Motor neuron (in vitro differentiated cells): ENCODE results near the gene CNR2. TPM values are rescaled to one million over a fixed set of nuclear protein-coding genes. Genes with fewer than 3 reads are reported as not detected.

Experiments
- ATAC-seq, 8 experiments: fragments of 200-7000 bp; cut with Tn5 transposase; replicated peaks in 6 of 8; 2 replicates each; pipeline ENCODE4 v1.8.0; 2021; ENCODE audit warnings: mild to moderate bottlenecking in 8 of 8, moderate library complexity in 8 of 8
- H3K27ac ChIP-seq, 2 donors: fragments of 250-450 bp; sonication (Bioruptor Pico); 2 replicates each; pipeline ENCODE4 v1.9.0; 2021; ENCODE audit warnings: antibody characterized with exemption in 2 of 2, mild to moderate bottlenecking in 2 of 2, moderate library complexity in 1 of 2
- H3K4me1 ChIP-seq, 2 donors: fragments of 250-450 bp; sonication (Bioruptor Pico); replicated peaks in 1 of 2; 2 replicates each; pipeline ENCODE4 v1.6.1; 2021; ENCODE audit warnings: antibody characterized with exemption in 2 of 2, mild to moderate bottlenecking in 2 of 2, moderate library complexity in 1 of 2
- H3K4me3 ChIP-seq, 5 donors: fragments of 250-450 bp; sonication (Bioruptor Pico); 2 replicates each; pipeline ENCODE4 v1.9.0; 2021; ENCODE audit warnings: antibody characterized with exemption in 5 of 5, mild to moderate bottlenecking in 5 of 5, moderate library complexity in 4 of 5
- WGBS, 10 experiments: fragments of 450-650 bp; shearing (Covaris generic); methylation state at CpG; one replicate each; pipeline ENCODE4 v1.0.0; 2022; 5-methylcytosine and 5-hydroxymethylcytosine counted together
- in situ Hi-C, 9 experiments: fragments of 400-800 bp; cut with MboI; loops; one replicate each; pipeline ENCODE4 v1.15.0; 2021; ENCODE audit warnings: low sequenced_read_pairs in 9 of 9, low pct_unique_long_range_greater_than_20kb in 2 of 9; ENCODE audit not compliant: unreplicated experiment in 9 of 9
- total RNA-seq, 8 experiments: library from RNA; unstranded; fragments of 300-600 nt; gene quantifications; 2 replicates each; pipeline versions ENCODE4 v1.2.3 to v1.2.4, GENCODE V29; 2022

The CNR2 gene
- total RNA-seq, 8 experiments from 2014 or later = 0.09 to 0.57 (median 0.11) TPM; not detected in 4

GRCh38 chr1:23895993-23896392, 17.2 kb downstream of the CNR2 start:
- no peak overlapping the region for H3K27ac ChIP-seq
- in situ Hi-C loops = no loop called here
- ATAC-seq = no peak
- no peak overlapping the region for H3K4me3 ChIP-seq
- no peaks in the 10 kb centered on the region for H3K4me1 ChIP-seq
- WGBS, 10 experiments = 47 to 85% (median 60%) methylated on average over 2 to 4 of the region's 4 CpGs; no CpG with 5 or more reads in 2 of the 10 experiments

- 60 to 100% (median 88%) methylated on average over 1 to 5 of the region's 5 CpGs; no CpG with 5 or more reads in 1 of the 10 experiments for WGBS, 10 experiments
- H3K4me3 ChIP-seq = no peak overlapping the region
- in situ Hi-C loops = no loop called here
- no peak for ATAC-seq
- no peaks in the 10 kb centered on the region for H3K4me1 ChIP-seq
- H3K27ac ChIP-seq = no peak overlapping the region
These were observed 18.1 kb downstream of the CNR2 start for GRCh38 chr1:23895082-23895481.

DNA sequence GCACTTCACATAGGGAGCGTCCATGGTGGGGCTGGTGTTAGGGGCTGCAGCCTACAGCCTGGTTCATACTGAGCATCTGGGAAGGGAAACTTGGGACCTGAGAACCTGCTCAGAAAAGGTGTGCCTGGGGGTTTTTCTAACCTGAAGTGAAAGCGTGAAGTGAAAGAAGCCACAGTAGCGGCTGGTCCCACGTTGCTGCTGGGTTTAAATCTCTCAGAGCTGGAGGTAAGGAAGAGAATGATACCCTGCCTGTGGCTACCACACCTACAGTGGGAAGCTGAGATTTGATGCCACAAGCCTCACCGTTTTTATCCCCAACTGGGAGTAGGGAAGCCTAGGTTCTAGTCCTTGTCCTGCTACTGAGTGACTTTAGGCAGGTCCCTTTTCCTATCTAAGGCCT, 24.1 kb downstream of the CNR2 start:
- 0 to 86% (median 63%) methylated on average over 1 to 5 of the region's 5 CpGs; no CpG with 5 or more reads in 2 of the 10 experiments for WGBS, 10 experiments
- Histone ChIP-seq H3K4me3 (no peak overlapping the region), H3K27ac (no peak overlapping the region), H3K4me1 (no peaks in the 10 kb centered on the region)
- in situ Hi-C loops = no loop called here
- no peak for ATAC-seq

GRCh38 chr1:23885222-23885621, 27.9 kb downstream of the CNR2 start:
- no peak overlapping the region for H3K4me3 ChIP-seq
- ATAC-seq = no peak
- in situ Hi-C loops = no loop called here
- H3K4me1 ChIP-seq = no peaks in the 10 kb centered on the region
- H3K27ac ChIP-seq = no peak overlapping the region
- 60 to 100% (median 85%) methylated on average over 1 to 4 of the region's 4 CpGs; no CpG with 5 or more reads in 6 of the 10 experiments for WGBS, 10 experiments

DNA sequence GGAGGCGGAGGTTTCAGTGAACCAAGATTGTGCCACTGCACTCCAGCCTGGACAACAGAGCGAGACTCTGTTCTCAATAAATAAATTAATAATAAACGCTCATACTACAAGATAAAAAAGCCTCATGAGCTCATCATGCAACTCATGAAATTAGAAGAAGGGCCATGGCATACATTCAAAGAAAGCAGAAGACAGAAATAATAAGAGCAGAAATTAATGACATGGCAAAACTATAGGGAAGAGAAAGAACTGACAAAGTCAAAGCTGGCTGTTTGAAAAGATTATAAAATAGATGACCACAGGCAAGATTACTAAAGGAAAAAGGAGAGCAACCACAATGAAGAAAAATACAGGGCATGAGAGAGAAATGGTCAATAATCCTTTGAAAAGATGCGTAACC, 30.4 kb downstream of the CNR2 start:
- in situ Hi-C loops = no loop called here
- no peak for ATAC-seq
- no peak overlapping the region for H3K27ac ChIP-seq
- H3K4me3 ChIP-seq = no peak overlapping the region
- 50 to 88% (median 69%) methylated on average over 2 to 4 of the region's 4 CpGs for WGBS, 10 experiments
- H3K4me1 ChIP-seq = no peaks in the 10 kb centered on the region

DNA sequence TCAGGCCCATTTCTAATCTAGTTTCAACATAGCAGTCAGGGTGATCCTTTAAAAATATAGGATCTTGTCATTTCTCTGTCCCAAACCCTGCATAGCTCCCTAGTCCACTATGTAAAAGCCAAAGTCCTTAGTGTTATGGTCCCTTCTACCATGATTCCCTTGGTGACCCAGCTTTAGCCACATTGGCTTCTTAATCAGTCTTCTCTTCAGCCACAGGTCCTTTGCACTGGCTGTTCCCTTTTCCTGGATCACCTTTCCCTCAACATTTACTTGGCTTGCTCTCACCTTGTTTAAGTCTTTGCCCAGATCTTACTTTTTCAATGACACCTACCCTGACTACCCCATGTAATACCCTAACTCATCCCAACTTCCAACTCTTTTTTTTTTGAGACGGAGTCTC, 33.4 kb downstream of the CNR2 start:
- H3K4me1 ChIP-seq = no peaks in the 10 kb centered on the region
- in situ Hi-C loops = no loop called here
- no peak overlapping the region for H3K4me3 ChIP-seq
- H3K27ac ChIP-seq = no peak overlapping the region
- no peak for ATAC-seq
- 75 to 86% (median 80%) methylated on average over 1 of the region's 1 CpG; no CpG with 5 or more reads in 6 of the 10 experiments for whole genome bisulfite sequencing, 10 experiments

- Histone ChIP-seq H3K4me1 (no peaks in the 10 kb centered on the region), H3K27ac (no peak overlapping the region), H3K4me3 (no peak overlapping the region)
- no peak for ATAC-seq
- in situ Hi-C loops = no loop called here
- 0 to 82% (median 50%) methylated on average over 1 of the region's 1 CpG for WGBS, 10 experiments
These were observed 34.5 kb downstream of the CNR2 start for GRCh38 chr1:23878668-23879067.

GRCh38 chr1:23875382-23875781, 37.8 kb downstream of the CNR2 start:
- ATAC-seq = no peak
- no peak overlapping the region for H3K27ac ChIP-seq
- 40 to 66% (median 63%) methylated on average over 3 of the region's 3 CpGs; no CpG with 5 or more reads in 7 of the 10 experiments for WGBS, 10 experiments
- H3K4me1 ChIP-seq = no peaks in the 10 kb centered on the region
- H3K4me3 ChIP-seq = no peak overlapping the region
- in situ Hi-C loops = no loop called here

DNA sequence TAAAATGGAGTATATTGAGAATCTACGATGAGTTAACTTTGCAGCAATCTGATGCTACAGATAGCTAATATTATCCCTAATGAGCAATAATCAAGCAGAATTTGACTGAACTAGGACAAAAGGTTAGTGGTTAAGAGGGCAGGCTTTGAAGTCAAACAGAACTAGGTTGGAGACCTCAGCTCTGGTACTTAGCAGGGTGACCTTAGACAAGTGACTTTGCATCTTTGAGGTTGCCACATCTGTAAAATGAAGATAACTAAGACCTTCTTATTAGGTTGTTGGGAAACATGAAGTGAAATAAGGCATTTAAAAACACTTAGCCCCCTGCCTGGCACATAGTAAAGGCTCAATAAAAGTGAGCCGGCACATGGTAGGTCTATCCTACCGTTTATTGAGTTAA, 40.7 kb downstream of the CNR2 start:
- ATAC-seq = no peak
- H3K4me3 ChIP-seq = no peak overlapping the region

GRCh38 chr1:23869051-23869450, 44.1 kb downstream of the CNR2 start:
- Histone ChIP-seq H3K4me3 (no peak overlapping the region), H3K4me1 (peaks cover 4 to 6% of the 10 kb centered on the region in 2 donors), H3K27ac (no peak overlapping the region)
- ATAC-seq = no peak
- in situ Hi-C loops = no loop called here
- WGBS, 10 experiments = 7 to 100% (median 79%) methylated on average over 1 to 9 of the region's 10 CpGs; no CpG with 5 or more reads in 1 of the 10 experiments

More for the DNA sequence above, 40.7 kb downstream of the CNR2 start:
- Histone ChIP-seq H3K4me1 (peaks cover under 1 to 1% of the 10 kb centered on the region in 2 donors), H3K27ac (no peak overlapping the region)
- in situ Hi-C loops = no loop called here
- WGBS, 10 experiments = 67 to 100% (median 82%) methylated on average over 1 to 3 of the region's 3 CpGs; no CpG with 5 or more reads in 1 of the 10 experiments

GRCh38 chr1:23868557-23869016, 44.6 kb downstream of the CNR2 start:
- H3K27ac ChIP-seq = no peak overlapping the region
- peaks cover 4 to 6% of the 10 kb centered on the region in 2 donors for H3K4me1 ChIP-seq
- H3K4me3 ChIP-seq = peak overlapping the region; percentile 70 to 74 (median 73)
- WGBS, 10 experiments = 0 to 80% (median 27%) methylated on average over 1 to 16 of the region's 20 CpGs
- in situ Hi-C loops = no loop called here
- ATAC-seq = peak in 7 of 8 experiments; percentile 2 to 53 (median 18)

- peak; percentile 84 to 100 (median 100) for ATAC-seq
- in situ Hi-C loops = no loop called here
- Histone ChIP-seq H3K4me1 (peaks cover 4 to 6% of the 10 kb centered on the region in 2 donors), H3K27ac (peak within 1 kb of the TSS in 1 of 2 donors; percentile 24), H3K4me3 (peak within 1 kb of the TSS; percentile 70 to 74 (median 73))
- 0 to 1% (median 0%) methylated on average over 1 to 26 of the region's 71 CpGs; no CpG with 5 or more reads in 3 of the 10 experiments for WGBS, 10 experiments
These were observed 45.1 kb downstream of the CNR2 start, which contains the start of gene FUCA1 for GRCh38 chr1:23867895-23868556. FUCA1 (minus strand) TSS chr1:23868290; CDS start chr1:23868286, 4 bp downstream.

GRCh38 chr1:23867542-23867894, 45.6 kb downstream of the CNR2 start:
- 0% methylated on average over 1 to 2 of the region's 17 CpGs; no CpG with 5 or more reads in 7 of the 10 experiments for WGBS, 10 experiments
- Histone ChIP-seq H3K4me1 (peaks cover 4 to 6% of the 10 kb centered on the region in 2 donors), H3K4me3 (peak overlapping the region; percentile 70 to 74 (median 73)), H3K27ac (no peak overlapping the region)
- ATAC-seq = no peak
- in situ Hi-C loops = no loop called here

DNA sequence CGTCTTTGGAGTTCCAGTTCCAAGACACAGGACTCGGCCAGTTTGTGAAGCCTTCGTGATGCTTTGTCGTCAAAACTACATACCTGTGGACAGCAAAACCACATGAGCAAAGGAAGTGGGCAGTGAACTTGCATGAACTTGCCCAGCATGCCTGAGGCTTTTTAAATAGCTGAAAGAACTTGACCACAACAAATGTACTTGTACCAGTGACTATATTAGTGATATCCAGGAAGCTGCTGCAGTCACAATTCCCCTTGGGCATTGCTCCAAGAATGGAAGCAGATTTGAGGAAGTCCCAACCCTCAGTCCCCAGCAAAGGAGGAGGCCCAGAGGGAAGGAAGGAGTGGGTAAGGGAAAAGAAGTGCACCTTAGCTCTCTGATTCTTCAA, 47.6 kb downstream of the CNR2 start:
- no peak for ATAC-seq
- WGBS, 10 experiments = 60 to 100% (median 80%) methylated on average over 1 to 4 of the region's 4 CpGs; no CpG with 5 or more reads in 5 of the 10 experiments
- Histone ChIP-seq H3K27ac (no peak overlapping the region), H3K4me3 (no peak overlapping the region), H3K4me1 (peaks cover 4 to 6% of the 10 kb centered on the region in 2 donors)
- in situ Hi-C loops = no loop called here
